Stromal cell of bone marrow (primary cell): ENCODE data around the gene GABARAPL1.
"Not testable (repeated sequence)": the region's sequence is repeated elsewhere in the genome, so short reads cannot be mapped to it uniquely, and the experiment has no call there.

ENCODE experiments used
- DNase-seq: peaks from one replicate; pipeline ENCODE4 v3.0.0-alpha.2; 2012; ENCODE audit warnings: low read depth

GABARAPL1 gene

DNA sequence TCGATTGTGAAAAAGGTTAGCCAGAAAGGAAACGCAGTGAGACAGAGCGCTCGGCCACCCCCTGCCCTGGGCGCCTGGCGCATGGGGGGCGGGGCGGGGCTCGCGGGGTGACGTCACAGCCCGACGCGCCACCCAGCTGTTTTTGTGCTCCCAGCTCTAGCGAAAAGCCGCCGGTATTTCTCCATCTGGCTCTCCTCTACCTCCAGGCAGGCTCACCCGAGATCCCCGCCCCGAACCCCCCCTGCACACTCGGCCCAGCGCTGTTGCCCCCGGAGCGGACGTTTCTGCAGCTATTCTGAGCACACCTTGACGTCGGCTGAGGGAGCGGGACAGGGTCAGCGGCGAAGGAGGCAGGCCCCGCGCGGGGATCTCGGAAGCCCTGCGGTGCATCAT is at the start of gene GABARAPL1:
TSS of gene GABARAPL1 (plus strand) at position 139 of the 393 bp plus-strand sequence. CDS start at position 392, 253 bp downstream.
- DNase-seq, result peak; percentile 71

DNA sequence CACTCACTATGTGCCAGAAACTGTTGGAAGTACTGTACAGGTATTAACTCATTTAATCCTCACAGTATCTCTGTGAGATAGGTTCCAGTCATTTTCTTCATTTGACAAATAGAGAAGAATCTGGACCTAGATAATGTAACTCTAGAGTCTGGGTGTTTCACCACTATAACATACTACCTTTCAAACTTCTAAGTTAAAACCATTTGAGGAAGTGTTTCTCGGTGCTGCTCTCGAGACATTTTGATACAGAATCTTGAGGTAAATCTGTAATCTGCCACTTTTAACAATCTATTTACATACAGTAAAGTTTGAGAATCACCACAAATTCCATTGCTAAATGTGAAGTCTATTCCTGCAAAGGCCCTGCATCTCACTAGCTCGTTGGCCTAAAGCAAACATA is 49.6 kb upstream of the GABARAPL1 start:
- DNase-seq, result no peak

DNA sequence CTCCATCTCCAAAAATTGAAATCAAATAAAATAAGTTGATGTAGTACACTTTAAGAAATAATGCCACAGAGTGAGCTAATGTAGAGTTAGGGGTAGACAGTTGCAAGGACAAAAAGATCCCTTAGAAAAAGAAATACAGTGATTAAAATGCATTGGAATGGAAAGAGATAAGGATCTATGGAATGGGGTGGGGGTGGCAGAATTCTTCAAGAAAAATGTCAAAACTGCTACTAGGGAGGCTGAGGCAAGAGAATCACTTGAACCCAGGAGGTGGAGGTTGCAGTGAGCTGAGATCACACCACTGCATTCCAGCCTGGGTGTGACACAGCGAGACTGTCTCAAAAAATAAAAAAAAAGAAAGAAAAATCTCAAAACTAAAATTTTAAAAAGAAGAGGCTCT is 47.3 kb upstream of the GABARAPL1 start:
- no peak for DNase-seq

DNA sequence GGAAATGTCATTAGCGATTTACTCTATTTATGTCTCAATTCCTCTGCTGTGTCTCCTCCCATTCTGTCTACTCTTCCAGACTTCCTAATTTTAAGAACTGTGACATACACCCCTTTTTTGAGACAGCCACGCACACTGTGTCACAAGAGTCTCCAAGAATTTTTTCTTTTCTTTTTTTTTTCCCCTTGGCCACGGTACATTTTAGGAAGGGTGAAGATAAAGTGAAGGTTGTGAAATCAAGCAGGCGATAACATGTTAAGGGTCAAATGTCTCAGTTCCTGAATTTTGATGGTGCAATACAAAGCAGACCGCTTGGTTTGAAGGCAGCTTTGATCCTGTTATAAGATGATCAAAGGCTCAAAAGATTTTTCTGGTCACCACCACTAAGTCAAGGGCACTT is 45.1 kb upstream of the GABARAPL1 start:
- DNase-seq, result no peak

DNA sequence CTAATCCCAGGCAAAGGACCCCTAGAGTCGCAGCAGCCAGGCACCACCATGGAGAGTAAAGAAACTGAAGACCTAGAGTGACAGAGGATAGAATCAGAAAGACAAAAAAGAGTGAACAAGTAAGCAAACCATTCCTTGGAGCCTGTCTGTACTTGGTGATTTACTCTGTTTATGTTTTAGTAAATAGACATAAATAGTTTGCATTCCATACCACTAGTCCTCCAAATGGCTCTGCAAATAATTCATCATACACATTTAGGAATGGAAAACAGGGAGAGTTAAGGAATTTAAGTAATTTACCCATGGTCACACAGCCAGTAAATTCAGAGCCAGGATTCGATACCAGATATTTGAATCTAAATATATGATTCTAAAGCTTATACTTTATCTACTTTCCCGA is 43.6 kb upstream of the GABARAPL1 start:
- DNase-seq, result no peak

DNA sequence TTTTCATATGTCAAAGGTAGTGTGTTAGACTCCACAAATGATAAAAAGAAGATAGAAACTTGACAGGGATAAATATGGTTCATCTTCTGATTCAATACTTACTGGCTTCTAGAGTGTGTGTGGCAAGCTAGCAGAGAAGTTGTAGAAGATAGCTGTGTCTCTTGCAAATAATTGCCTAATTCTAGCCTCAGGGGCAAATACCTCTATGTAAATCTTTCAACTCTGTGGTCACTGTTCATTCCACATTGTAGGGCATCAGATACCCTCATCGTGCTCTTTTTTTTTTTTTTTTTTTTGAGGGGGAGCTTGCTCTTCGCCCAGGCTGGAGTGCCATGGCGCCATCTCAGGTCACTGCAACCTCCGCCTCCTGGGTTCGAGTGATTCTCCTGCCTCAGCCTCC is 42.5 kb upstream of the GABARAPL1 start:
- DNase-seq, result no peak

- DNase-seq, result no peak
These were observed 40.5 kb upstream of the GABARAPL1 start, which contains the start of gene OLR1 for GRCh38 chr12:10171973-10172728. OLR1 (minus strand) TSS chr12:10172132; CDS start chr12:10172077, 55 bp downstream.

DNA sequence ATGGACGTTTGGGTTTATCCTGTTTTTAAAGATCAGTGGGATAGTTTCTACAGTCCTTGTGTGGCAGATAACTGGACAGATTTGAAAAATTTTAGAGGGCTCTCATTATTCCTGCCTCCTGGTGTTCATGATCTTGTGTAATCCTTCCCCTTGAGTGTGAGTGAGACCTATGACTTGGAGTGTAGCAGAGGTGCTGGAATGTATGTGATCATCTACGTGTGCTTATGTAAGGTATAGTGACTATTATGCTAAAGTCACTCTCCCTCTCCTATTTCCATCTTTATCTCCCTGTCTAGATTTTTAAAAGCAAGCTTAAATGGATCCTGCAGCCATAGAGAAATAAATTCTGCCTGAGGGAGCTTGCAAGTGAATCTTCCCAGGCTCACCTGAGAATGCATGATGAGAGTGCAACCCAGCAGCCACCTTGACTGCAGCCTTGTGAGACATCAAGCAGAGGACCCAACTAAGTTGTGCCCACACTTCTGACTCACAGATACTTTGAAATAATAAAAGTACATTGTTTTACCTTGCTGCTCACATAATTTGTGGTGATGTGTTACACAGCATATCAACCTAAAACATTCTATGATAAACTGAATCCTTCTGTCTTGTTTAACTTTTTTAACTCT is 37.6 kb upstream of the GABARAPL1 start:
- DNase-seq, result no peak

- no peak for DNase-seq
These were observed 36.6 kb upstream of the GABARAPL1 start for GRCh38 chr12:10175846-10176636.

GRCh38 chr12:10178821-10179220 is 33.9 kb upstream of the GABARAPL1 start, which contains the start of gene TMEM52B:
TMEM52B (plus strand) TSS chr12:10179032; CDS start chr12:10179575, 543 bp downstream.
- no peak for DNase-seq

DNA sequence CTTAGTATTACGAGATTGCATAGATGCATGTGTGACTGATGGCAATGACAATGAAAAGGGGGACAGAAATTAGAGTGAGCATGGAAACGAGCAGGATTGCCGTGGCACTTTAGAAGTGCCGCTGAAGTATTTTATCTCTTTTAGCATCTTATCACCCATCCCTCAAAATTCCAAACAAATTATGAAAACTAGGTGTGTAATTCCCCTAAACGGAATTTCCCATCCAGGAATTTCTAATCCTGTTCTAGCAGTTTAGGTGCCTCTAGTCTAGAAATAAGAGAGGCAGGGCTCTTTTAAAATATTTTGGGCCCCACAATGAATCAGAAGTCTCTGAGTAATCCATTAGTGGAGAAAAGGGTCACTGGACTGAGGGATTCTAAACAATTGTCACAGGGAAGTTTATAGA is 32.9 kb upstream of the GABARAPL1 start:
- no peak for DNase-seq

- DNase-seq, result peak; percentile 60
These were observed 30.2 kb upstream of the GABARAPL1 start for GRCh38 chr12:10182354-10183049.

DNA sequence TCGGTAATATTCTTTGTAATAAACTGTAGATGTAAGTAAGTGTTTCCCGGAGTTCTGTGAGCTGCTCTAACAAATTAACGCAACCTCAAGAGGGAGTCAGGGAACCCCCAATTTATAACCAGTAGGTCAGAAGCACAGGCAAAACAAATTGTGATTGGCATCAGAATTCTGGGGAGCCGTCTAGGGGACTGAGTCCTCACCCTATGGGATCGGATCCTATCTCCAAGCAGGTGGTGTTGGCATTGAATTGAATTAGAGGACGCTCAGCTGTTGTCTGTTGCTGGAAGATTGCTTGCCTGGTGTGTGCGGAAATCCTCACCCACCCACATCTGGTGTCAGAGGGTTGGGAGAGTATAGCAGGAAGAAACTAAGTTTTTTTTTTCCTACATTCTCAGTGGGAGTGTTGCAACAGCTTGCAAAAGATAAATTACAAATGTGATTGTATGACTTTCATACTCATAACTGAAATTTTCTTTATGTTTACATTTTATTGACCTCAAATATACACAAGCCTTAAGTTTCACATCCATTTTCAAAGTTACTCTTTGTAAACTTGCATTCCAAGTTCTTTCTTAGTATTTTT is 28.3 kb upstream of the GABARAPL1 start:
- DNase-seq, result no peak

DNA sequence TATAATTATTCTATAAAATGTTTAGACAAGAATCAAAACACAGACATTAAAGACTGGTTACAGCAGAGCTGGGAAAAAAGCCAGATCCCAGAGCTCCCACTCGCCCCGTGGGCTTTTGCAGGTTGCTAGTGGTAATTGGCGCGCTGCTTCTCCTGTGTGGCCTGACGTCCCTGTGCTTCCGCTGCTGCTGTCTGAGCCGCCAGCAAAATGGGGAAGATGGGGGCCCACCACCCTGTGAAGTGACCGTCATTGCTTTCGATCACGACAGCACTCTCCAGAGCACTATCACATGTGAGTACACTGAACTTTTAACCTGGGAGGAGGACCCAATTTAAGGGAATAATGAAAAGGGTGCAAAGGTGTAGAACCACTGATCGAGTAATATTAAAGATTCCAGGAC is 26.4 kb upstream of the GABARAPL1 start:
- no peak for DNase-seq

DNA sequence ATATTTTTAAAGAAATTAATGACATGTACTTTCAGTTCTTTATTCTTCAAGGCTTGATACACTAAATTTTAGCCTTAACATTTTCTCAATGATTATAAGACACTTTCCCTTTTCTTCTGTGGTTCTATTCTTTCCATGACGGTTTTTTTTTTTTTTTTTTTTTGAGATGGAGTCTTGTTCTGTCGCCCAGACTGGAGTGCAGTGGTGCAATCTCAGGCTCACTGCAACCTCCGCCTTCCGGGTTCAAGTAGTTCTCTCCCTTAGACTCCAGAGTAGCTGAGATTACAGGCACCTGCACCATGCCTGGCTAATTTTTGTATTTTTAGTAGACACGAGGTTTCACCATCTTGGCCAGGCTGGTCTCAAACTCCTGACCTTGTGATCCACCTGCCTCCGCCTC is 25.7 kb upstream of the GABARAPL1 start:
- not testable (repeated sequence) for DNase-seq

DNA sequence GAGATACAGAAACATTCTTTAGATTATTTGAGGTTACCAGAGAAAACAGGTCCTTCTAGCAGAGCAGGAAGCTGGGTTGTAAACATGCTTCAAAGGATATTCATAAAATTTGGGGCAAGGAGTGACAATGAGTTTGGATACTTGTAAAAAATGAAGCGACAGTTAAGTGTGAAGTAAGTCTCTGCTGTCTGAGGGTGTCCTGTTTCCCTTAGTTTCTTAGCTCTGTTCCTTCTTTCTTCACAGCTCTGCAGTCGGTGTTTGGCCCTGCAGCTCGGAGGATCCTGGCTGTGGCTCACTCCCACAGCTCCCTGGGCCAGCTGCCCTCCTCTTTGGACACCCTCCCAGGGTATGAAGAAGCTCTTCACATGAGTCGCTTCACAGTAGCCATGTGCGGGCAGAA is 23.0 kb upstream of the GABARAPL1 start:
- no peak for DNase-seq

GRCh38 chr12:10190558-10191388 is 21.9 kb upstream of the GABARAPL1 start:
- no peak for DNase-seq

DNA sequence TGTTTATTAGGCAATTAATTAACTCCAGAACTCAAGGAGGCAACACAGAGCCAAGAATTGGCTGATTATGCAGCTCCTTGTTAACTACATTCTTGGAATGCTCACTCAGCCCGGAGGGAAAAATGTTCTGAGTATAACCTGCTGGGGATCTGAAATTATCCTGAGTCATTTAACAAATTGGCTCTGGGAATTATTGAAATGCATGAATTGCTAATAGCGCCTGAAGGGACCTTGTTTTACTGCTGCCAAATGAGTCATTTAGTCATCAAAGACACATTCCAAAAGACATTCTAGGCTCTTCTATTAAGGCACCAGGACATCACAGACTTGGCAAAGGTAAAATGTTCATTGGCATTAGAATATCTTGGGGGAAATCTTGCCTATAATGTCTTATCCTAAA is 20.8 kb upstream of the GABARAPL1 start:
- no peak for DNase-seq

GRCh38 chr12:10194160-10194670 is 18.5 kb upstream of the GABARAPL1 start:
- no peak for DNase-seq

- no peak for DNase-seq
These were observed 16.5 kb upstream of the GABARAPL1 start for GRCh38 chr12:10196210-10196609.

GRCh38 chr12:10197879-10198278 is 14.8 kb upstream of the GABARAPL1 start:
- DNase-seq, result no peak
